AG10803 (cell line): Measurements from ENCODE around the gene STAG3.
A peak's percentile ranks its signal among the peaks of the same experiment; 100 is the strongest.
"Not testable (repeated sequence)": the region's sequence is repeated elsewhere in the genome, so short reads cannot be mapped to it uniquely, and the experiment has no call there.

ENCODE experiments used
- DNase-seq: peaks from one replicate; pipeline ENCODE4 v3.0.0; 2010; ENCODE audit warnings: low read depth
- H3K4me3 ChIP-seq: 2 replicates; pipeline ENCODE4 v1.5.1; 2011; ENCODE audit warnings: mild to moderate bottlenecking, low read length, control low read depth
- TF ChIP-seq, protein P1 (sequence below): conservative IDR thresholded peaks from 2 replicates; pipeline ENCODE4 v1.5.1; 2011; ENCODE audit warnings: mild to moderate bottlenecking, low read length, control low read depth, inconsistent platforms

STAG3 gene, protein sequence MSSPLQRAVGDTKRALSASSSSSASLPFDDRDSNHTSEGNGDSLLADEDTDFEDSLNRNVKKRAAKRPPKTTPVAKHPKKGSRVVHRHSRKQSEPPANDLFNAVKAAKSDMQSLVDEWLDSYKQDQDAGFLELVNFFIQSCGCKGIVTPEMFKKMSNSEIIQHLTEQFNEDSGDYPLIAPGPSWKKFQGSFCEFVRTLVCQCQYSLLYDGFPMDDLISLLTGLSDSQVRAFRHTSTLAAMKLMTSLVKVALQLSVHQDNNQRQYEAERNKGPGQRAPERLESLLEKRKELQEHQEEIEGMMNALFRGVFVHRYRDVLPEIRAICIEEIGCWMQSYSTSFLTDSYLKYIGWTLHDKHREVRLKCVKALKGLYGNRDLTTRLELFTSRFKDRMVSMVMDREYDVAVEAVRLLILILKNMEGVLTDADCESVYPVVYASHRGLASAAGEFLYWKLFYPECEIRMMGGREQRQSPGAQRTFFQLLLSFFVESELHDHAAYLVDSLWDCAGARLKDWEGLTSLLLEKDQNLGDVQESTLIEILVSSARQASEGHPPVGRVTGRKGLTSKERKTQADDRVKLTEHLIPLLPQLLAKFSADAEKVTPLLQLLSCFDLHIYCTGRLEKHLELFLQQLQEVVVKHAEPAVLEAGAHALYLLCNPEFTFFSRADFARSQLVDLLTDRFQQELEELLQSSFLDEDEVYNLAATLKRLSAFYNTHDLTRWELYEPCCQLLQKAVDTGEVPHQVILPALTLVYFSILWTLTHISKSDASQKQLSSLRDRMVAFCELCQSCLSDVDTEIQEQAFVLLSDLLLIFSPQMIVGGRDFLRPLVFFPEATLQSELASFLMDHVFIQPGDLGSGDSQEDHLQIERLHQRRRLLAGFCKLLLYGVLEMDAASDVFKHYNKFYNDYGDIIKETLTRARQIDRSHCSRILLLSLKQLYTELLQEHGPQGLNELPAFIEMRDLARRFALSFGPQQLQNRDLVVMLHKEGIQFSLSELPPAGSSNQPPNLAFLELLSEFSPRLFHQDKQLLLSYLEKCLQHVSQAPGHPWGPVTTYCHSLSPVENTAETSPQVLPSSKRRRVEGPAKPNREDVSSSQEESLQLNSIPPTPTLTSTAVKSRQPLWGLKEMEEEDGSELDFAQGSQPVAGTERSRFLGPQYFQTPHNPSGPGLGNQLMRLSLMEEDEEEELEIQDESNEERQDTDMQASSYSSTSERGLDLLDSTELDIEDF

DNA sequence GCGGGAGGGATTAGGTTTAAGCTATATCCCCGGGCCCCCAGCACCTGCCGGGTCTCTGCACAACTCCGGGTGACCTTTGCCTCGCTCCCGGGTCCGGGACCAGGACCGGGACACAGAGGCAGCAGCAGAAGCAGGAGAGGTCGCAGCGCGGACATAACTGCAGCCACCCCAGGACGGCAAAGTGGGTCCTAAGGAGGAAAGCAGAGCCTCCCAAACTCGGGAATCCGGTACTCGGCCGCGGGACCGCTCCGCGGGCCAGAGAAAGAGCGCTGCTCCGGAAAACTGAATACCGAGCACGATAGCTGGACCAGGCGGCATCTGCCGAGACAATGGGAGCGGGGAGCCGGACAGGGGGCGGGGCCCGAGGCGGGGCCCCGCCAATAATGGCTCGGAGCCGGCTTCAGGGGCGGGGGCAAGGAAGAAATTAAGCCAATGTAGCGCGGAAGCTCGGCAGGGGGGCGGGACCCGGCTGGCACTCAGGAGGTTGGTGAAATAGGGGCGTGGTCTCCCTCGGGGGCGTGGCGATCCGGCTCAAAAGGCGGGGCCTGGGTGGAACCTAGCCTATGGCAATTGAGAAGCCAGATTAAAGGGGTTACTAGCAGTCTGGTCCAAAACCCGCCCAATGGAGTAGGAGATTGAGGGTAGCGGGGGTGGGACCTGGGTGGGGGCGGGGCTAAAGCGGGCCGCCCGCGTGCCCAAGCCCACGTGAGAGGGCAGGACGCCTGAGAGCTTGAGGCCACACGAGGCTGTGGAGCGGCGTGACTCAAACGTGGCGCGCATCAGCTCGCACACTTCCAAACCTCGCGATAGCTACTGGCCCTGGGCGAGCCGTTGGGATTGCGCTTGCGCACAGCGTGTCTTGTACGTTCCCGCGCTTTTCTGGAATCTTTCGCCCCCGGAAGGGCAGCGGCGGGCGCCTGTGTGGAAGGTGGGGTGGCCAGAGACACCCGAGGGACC is at the start of gene STAG3, which contains the start of gene GPC2:
TSS of gene STAG3 (plus strand) at position 874 of the 957 bp plus-strand sequence. CDS start 2,639 bp downstream, outside the sequence.
TSS of gene GPC2 (minus strand) at position 337 of the 957 bp plus-strand sequence. CDS start at position 155, 182 bp downstream.
- peak; percentile 93 for DNase-seq
- peak within 1 kb of the TSS; percentile 79 for H3K4me3 ChIP-seq
- TF ChIP-seq, protein P1, sequence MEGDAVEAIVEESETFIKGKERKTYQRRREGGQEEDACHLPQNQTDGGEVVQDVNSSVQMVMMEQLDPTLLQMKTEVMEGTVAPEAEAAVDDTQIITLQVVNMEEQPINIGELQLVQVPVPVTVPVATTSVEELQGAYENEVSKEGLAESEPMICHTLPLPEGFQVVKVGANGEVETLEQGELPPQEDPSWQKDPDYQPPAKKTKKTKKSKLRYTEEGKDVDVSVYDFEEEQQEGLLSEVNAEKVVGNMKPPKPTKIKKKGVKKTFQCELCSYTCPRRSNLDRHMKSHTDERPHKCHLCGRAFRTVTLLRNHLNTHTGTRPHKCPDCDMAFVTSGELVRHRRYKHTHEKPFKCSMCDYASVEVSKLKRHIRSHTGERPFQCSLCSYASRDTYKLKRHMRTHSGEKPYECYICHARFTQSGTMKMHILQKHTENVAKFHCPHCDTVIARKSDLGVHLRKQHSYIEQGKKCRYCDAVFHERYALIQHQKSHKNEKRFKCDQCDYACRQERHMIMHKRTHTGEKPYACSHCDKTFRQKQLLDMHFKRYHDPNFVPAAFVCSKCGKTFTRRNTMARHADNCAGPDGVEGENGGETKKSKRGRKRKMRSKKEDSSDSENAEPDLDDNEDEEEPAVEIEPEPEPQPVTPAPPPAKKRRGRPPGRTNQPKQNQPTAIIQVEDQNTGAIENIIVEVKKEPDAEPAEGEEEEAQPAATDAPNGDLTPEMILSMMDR, result no peak

DNA sequence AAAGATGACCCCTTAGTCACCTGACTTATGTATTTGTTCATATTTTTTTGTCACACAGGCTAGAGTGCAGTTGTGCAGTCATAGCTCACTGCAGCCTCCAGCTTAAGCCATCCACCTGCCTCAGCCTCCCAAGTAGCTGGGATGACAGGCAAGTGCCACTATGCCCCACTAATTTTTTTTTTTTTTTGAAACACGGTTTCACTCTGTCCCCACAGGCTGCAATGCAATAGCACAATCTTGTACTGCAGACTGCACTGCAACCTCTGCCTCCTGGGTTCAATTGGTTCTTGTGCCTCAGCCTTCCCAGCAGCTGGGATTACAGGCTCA is 49.1 kb upstream of the STAG3 start:
- no peak for DNase-seq
- no peak overlapping the region for H3K4me3 ChIP-seq
- TF ChIP-seq, protein P1, result no peak

DNA sequence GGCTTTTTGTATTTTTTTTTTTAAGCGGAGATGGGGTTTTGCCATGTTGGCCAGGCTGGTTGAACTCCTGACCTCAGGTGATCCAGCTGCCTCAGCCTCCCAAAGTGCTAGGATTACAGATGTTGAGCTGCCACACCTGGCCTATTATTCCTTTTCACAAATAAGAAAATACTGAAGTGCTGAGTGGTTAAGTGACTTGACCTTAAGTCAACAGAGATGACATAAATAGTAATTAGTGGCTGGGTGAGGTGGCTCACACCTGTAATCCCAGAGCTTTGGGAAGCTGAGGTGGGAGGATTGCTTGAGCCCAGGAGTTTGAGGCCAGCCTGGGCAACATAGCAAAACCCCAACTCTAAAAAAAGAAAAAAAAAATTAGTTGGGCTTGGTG is 47.5 kb upstream of the STAG3 start:
- DNase-seq, H3K4me3 ChIP-seq: not testable (repeated sequence)

DNA sequence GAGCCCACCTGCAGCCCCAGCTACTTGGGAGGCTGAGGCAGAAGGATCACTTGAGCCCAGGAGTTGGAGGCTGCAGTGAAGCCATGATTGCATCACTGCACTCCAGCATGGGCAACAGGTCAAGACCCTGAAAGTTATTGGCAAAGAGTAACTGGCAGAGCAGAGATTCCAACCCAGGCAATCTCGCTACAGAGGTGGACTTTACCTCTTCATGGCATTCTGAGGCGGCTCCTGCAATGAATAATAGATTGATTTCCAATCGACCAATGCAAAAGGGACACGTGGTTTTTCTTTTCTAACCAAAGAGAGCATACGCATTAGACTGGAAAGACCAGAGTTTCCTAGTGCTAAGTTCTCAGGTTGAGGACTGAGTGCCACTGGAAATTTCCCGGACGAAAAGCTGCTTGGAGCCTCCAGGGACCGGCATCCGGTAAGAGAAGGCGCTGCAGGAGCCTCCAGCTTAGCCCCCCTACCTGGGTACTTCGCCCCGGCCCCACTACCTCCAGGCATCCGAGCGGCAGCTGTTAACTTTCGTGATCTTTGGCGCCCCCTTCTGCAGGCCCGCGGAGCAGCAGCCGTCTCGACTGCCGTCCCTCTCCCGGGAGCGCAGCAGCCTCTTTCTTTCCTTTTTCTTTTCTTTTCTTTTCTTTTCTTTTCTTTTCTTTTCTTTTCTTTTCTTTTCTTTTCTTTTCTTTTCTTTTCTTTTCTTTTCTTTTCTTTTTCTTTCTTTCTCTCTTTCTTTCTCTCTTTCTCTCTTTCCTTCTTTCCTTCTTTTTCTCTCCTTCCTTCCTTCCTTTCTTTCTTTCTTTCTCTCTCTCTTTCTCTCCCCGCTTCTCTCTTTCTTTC is 46.9 kb upstream of the STAG3 start:
- peak overlapping the region; percentile 10 for H3K4me3 ChIP-seq
- TF ChIP-seq, protein P1, result peak; percentile 75
- DNase-seq, result peak; percentile 33

DNA sequence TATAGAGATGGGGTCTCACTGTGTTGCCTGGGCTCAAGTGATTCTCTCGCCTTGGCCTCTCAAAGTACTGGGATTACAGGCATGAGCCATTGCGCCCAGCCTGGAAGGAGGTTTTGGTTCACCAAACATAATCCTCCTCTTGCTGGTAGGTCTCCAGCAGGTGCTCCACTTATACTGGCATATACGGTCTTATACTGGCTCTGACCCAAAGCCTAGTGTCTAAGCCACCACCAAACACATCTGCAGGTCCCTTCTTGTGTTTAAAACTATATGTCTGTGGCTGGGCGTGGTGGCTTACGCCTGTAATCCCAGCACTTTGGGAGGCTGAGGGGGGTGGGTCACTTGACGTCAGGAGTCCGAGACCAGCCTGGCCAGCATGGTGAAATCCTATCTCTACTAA is 45.6 kb upstream of the STAG3 start:
- TF ChIP-seq, protein P1, result no peak
- no peak overlapping the region for H3K4me3 ChIP-seq
- DNase-seq, result no peak

DNA sequence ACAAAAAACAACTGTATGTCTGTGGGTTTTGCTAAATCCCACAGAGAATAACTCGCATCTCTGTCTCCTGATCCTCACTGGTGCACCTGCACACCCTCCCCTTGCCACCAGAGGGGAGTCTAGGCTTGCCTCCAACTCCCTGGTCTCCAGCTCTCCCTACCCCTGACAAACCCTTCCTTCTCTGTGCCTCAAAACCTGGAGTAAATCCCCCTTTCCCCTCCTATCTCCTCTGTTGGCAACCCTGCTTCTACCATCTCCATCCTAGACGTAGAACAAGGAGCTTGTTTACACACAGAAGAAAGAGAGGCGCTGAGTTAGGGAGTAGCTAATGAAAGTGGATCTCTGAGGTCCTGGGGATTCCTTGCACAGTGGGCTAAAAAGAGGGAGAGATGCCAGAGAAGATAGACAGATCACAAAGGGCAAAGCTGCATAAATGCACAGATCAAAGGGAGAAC is 45.0 kb upstream of the STAG3 start:
- TF ChIP-seq, protein P1, result peak; percentile 97
- peak; percentile 62 for DNase-seq
- H3K4me3 ChIP-seq, result no peak overlapping the region
